ENCODE results near the gene BMF. TPM values are rescaled to one million over a fixed set of nuclear protein-coding genes. Genes with fewer than 3 reads are reported as not detected.

Gene BMF
- total and polyA plus RNA-seq, 7 experiments from 2014 or later, result 1.5 to 31.1 (median 11.4) TPM

- peaks cover 46 to 59% of the 10 kb centered on the region in 2 donors for H3K4me1 ChIP-seq (ENCODE audit: control insufficient read depth in 2 of 2, insufficient read depth in 2 of 2, low read length in 2 of 2)
- intact Hi-C loops (cut with micrococcal nuclease), result no loop called here
- no peak for ATAC-seq
- ChIA-PET POLR2A (interaction anchor here (0.6 to 1.9 kb wide), 5 partner anchors 11 to 125 kb away, joined by 3 to 7 read pairs (median 3); no protein-coding TSS in a partner anchor), CTCF (interaction anchor here (0.6 to 1.0 kb wide), 3 partner anchors 51 to 54 kb away, joined by 3 to 6 read pairs (median 3); no protein-coding TSS in a partner anchor)
- DNase-seq, result no peak
- no peaks in the 10 kb centered on the region for H3K27me3 Mint-ChIP-seq
- H3K9me3 Mint-ChIP-seq, result peaks cover 0 to 2% (median 0%) of the 10 kb centered on the region in 11 donors
- peak overlapping the region in 7 of 10 donors; percentile 2 to 77 (median 41) for H3K4me3 Mint-ChIP-seq
- H3K27ac ChIP-seq (ENCODE audit: low read depth, low read length), result no peak overlapping the region
- H3K27me3 ChIP-seq (ENCODE audit: control insufficient read depth in 2 of 2, insufficient read depth in 2 of 2, low read length in 2 of 2), result no peaks in the 10 kb centered on the region
- peaks cover under 1 to 17% (median 4%) of the 10 kb centered on the region in 5 donors for H3K36me3 Mint-ChIP-seq
- no peaks in the 10 kb centered on the region for H3K9me3 ChIP-seq (ENCODE audit: control insufficient read depth in 2 of 3, low read length in 3 of 3)
- peak overlapping the region in 6 of 9 donors; percentile 25 to 73 (median 50) for H3K27ac Mint-ChIP-seq
- H3K4me1 Mint-ChIP-seq, result peaks cover 48 to 90% (median 77%) of the 10 kb centered on the region in 7 donors
- H3K4me3 ChIP-seq (ENCODE audit: low read length), result no peak overlapping the region
- H3K36me3 ChIP-seq (ENCODE audit: control insufficient read depth in 2 of 3, insufficient read depth in 3 of 3, low read length in 3 of 3), result no peaks in the 10 kb centered on the region
Observed at GRCh38 chr15:40053079-40053830, 55.4 kb downstream of the BMF start.

- Histone ChIP-seq H3K9me3 (ENCODE audit: control insufficient read depth in 2 of 3, low read length in 3 of 3) (no peaks in the 10 kb centered on the region), H3K4me3 (ENCODE audit: low read length) (no peak overlapping the region), H3K27me3 (ENCODE audit: control insufficient read depth in 2 of 2, insufficient read depth in 2 of 2, low read length in 2 of 2) (no peaks in the 10 kb centered on the region), H3K4me1 (ENCODE audit: control insufficient read depth in 2 of 2, insufficient read depth in 2 of 2, low read length in 2 of 2) (peaks cover 52 to 65% of the 10 kb centered on the region in 2 donors), H3K27ac (ENCODE audit: low read depth, low read length) (no peak overlapping the region), H3K36me3 (ENCODE audit: control insufficient read depth in 2 of 3, insufficient read depth in 3 of 3, low read length in 3 of 3) (no peaks in the 10 kb centered on the region)
- Mint-ChIP-seq H3K27ac (peak overlapping the region in 4 of 9 donors; percentile 25 to 81 (median 54)), H3K9me3 (peaks cover 0 to 2% (median 0%) of the 10 kb centered on the region in 11 donors), H3K4me1 (peaks cover 52 to 90% (median 80%) of the 10 kb centered on the region in 7 donors), H3K4me3 (no peak overlapping the region), H3K36me3 (peaks cover 0 to 17% (median 3%) of the 10 kb centered on the region in 5 donors), H3K27me3 (no peaks in the 10 kb centered on the region)
- ChIA-PET POLR2A (interaction anchor here (0.6 to 1.1 kb wide), 3 partner anchors 12 to 126 kb away, joined by 3 to 4 read pairs (median 3); no protein-coding TSS in a partner anchor), CTCF (interaction anchor here (1.0 kb wide), 1 partner anchor 55 kb away, joined by 6 read pairs; no protein-coding TSS in a partner anchor)
- ATAC-seq (no peak), DNase-seq (no peak)
- intact Hi-C loops (cut with micrococcal nuclease), result no loop called here
Observed at GRCh38 chr15:40052604-40053003, 56.1 kb downstream of the BMF start.

GRCh38 chr15:40051616-40052415, 56.9 kb downstream of the BMF start:
- Mint-ChIP-seq H3K9me3 (peaks cover 0 to 2% (median 0%) of the 10 kb centered on the region in 11 donors), H3K4me3 (peak overlapping the region in 1 of 10 donors; percentile 13), H3K4me1 (peaks cover 51 to 92% (median 82%) of the 10 kb centered on the region in 7 donors), H3K27ac (peak overlapping the region in 7 of 9 donors; percentile 2 to 81 (median 55)), H3K27me3 (no peaks in the 10 kb centered on the region), H3K36me3 (peaks cover 0 to 17% (median 3%) of the 10 kb centered on the region in 5 donors)
- ChIA-PET POLR2A (interaction anchor here (0.8 to 1.2 kb wide), 3 partner anchors 10 to 57 kb away, joined by 3 to 5 read pairs (median 4); partner anchors contain the start of gene BMF), CTCF (interaction anchor here (0.6 to 1.0 kb wide), 3 partner anchors 53 to 733 kb away, joined by 3 to 6 read pairs (median 3); no protein-coding TSS in a partner anchor)
- Histone ChIP-seq H3K4me3 (ENCODE audit: low read length) (no peak overlapping the region), H3K27me3 (ENCODE audit: control insufficient read depth in 2 of 2, insufficient read depth in 2 of 2, low read length in 2 of 2) (no peaks in the 10 kb centered on the region), H3K36me3 (ENCODE audit: control insufficient read depth in 2 of 3, insufficient read depth in 3 of 3, low read length in 3 of 3) (no peaks in the 10 kb centered on the region), H3K27ac (ENCODE audit: low read depth, low read length) (no peak overlapping the region), H3K4me1 (ENCODE audit: control insufficient read depth in 2 of 2, insufficient read depth in 2 of 2, low read length in 2 of 2) (peaks cover 60 to 70% of the 10 kb centered on the region in 2 donors), H3K9me3 (ENCODE audit: control insufficient read depth in 2 of 3, low read length in 3 of 3) (no peaks in the 10 kb centered on the region)
- intact Hi-C loops (cut with micrococcal nuclease), result no loop called here
- DNase-seq (no peak), ATAC-seq (no peak)

GRCh38 chr15:40050788-40051470, 57.8 kb downstream of the BMF start:
- DNase-seq, result no peak
- no peaks in the 10 kb centered on the region for H3K27me3 Mint-ChIP-seq
- H3K9me3 ChIP-seq (ENCODE audit: control insufficient read depth in 2 of 3, low read length in 3 of 3), result no peaks in the 10 kb centered on the region
- no peaks in the 10 kb centered on the region for H3K27me3 ChIP-seq (ENCODE audit: control insufficient read depth in 2 of 2, insufficient read depth in 2 of 2, low read length in 2 of 2)
- H3K27ac ChIP-seq (ENCODE audit: low read depth, low read length), result no peak overlapping the region
- no peak overlapping the region for H3K4me3 ChIP-seq (ENCODE audit: low read length)
- peak overlapping the region in 4 of 9 donors; percentile 45 to 70 (median 62) for H3K27ac Mint-ChIP-seq
- H3K36me3 Mint-ChIP-seq, result peaks cover 0 to 19% (median 3%) of the 10 kb centered on the region in 5 donors
- H3K9me3 Mint-ChIP-seq, result peaks cover 0 to 2% (median 0%) of the 10 kb centered on the region in 11 donors
- no peak for ATAC-seq
- peaks cover 51 to 87% (median 79%) of the 10 kb centered on the region in 7 donors for H3K4me1 Mint-ChIP-seq
- ChIA-PET POLR2A (interaction anchor here (0.6 to 1.2 kb wide), 3 partner anchors 11 to 58 kb away, joined by 3 to 5 read pairs (median 3); partner anchors contain the start of genes BMF and SRP14), CTCF (no interaction called here)
- intact Hi-C loops (cut with micrococcal nuclease), result no loop called here
- no peak overlapping the region for H3K4me3 Mint-ChIP-seq
- H3K4me1 ChIP-seq (ENCODE audit: control insufficient read depth in 2 of 2, insufficient read depth in 2 of 2, low read length in 2 of 2), result peaks cover 62 to 64% of the 10 kb centered on the region in 2 donors
- H3K36me3 ChIP-seq (ENCODE audit: control insufficient read depth in 2 of 3, insufficient read depth in 3 of 3, low read length in 3 of 3), result no peaks in the 10 kb centered on the region

- peaks cover 48 to 82% (median 76%) of the 10 kb centered on the region in 7 donors for H3K4me1 Mint-ChIP-seq
- H3K27ac ChIP-seq (ENCODE audit: low read depth, low read length), result no peak overlapping the region
- no peaks in the 10 kb centered on the region for H3K27me3 Mint-ChIP-seq
- POLR2A ChIA-PET, result interaction anchor here (0.6 to 3.7 kb wide), 9 partner anchors 10 to 355 kb away, joined by 3 to 22 read pairs (median 5); partner anchors contain the start of genes BMF, INAFM2 and SRP14
- peak overlapping the region in 6 of 10 donors; percentile 2 to 78 (median 36) for H3K4me3 Mint-ChIP-seq
- no peaks in the 10 kb centered on the region for H3K36me3 ChIP-seq (ENCODE audit: control insufficient read depth in 2 of 3, insufficient read depth in 3 of 3, low read length in 3 of 3)
- H3K27ac Mint-ChIP-seq, result peak overlapping the region; percentile 48 to 93 (median 89)
- H3K4me3 ChIP-seq (ENCODE audit: low read length), result no peak overlapping the region
- CTCF ChIA-PET, result interaction anchor here (0.9 to 5.3 kb wide), 5 partner anchors 11 to 230 kb away, joined by 3 to 69 read pairs (median 4); partner anchors contain the start of genes BMF and SRP14
- H3K27me3 ChIP-seq (ENCODE audit: control insufficient read depth in 2 of 2, insufficient read depth in 2 of 2, low read length in 2 of 2), result no peaks in the 10 kb centered on the region
- H3K4me1 ChIP-seq (ENCODE audit: control insufficient read depth in 2 of 2, insufficient read depth in 2 of 2, low read length in 2 of 2), result peaks cover 52 to 57% of the 10 kb centered on the region in 2 donors
- peaks cover 0 to 2% (median 0%) of the 10 kb centered on the region in 11 donors for H3K9me3 Mint-ChIP-seq
- H3K36me3 Mint-ChIP-seq, result peaks cover 0 to 22% (median 3%) of the 10 kb centered on the region in 5 donors
- H3K9me3 ChIP-seq (ENCODE audit: control insufficient read depth in 2 of 3, low read length in 3 of 3), result no peaks in the 10 kb centered on the region
- DNase-seq (no peak), ATAC-seq (no peak)
- intact Hi-C loops (cut with micrococcal nuclease), result loop anchor here in 1 of 2 donors (1.0 to 10.0 kb wide), 3 partner anchors 10 to 364 kb away; partner anchors contain the start of gene SRP14
Observed at GRCh38 chr15:40048926-40049475, 59.7 kb downstream of the BMF start.

All from naive thymus-derived CD4-positive, alpha-beta T cell (primary cell).